Anterior cingulate cortex (tissue), 58 donors: ENCODE measurements around the gene HLX.

Experiments used
- DNase-seq, 58 donors: peaks; one replicate each; lab custom pipeline; 2025; lab: John Stamatoyannopoulos, UW

Gene HLX, protein sequence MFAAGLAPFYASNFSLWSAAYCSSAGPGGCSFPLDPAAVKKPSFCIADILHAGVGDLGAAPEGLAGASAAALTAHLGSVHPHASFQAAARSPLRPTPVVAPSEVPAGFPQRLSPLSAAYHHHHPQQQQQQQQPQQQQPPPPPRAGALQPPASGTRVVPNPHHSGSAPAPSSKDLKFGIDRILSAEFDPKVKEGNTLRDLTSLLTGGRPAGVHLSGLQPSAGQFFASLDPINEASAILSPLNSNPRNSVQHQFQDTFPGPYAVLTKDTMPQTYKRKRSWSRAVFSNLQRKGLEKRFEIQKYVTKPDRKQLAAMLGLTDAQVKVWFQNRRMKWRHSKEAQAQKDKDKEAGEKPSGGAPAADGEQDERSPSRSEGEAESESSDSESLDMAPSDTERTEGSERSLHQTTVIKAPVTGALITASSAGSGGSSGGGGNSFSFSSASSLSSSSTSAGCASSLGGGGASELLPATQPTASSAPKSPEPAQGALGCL

DNA sequence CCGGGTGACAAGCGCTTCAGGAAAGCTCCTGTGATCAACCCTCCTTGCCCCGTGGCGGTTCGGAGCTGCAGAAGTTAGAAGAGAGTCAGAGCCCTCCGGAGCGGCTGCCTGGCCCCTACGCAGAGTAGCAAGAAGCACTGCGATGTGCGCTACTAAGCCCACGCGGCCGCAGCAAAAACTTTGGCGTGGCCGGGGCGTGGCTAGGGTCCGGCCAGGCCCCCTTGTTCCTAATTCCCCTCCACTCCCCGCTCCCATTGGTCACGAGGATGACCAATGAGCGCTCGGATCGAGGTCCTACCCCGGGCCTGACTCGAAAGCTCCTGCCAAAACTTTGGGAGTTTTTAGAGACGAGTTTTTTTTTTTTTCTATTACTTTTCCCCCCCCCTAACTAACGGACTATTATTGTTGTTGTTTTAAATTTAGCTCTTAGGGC is at the start of gene HLX:
TSS of gene HLX (plus strand) at position 368 of the 433 bp plus-strand sequence. CDS start 415 bp downstream, outside the sequence.
- DNase-seq, result peak in 36 of 58 donors; percentile 20 to 71 (median 44)

DNA sequence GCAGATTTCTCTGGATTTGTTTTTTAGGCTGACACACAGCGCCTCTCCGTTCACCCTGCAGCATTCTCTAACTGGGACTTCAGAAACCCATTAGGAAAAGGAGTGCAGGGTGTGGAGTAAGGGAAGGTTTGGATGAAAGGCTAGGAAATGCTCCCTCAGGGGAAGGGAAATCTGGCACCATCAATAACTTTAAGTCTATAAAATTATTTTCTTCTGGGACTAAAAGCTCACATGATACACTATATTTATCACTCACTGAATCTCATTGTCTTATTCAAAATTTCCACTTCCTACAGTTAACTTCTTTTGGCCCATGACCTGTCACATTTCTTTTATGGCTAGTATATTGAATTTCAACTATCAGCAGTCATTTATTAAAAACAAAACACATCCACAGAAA is 45.8 kb upstream of the HLX start:
- DNase-seq, result no peak

DNA sequence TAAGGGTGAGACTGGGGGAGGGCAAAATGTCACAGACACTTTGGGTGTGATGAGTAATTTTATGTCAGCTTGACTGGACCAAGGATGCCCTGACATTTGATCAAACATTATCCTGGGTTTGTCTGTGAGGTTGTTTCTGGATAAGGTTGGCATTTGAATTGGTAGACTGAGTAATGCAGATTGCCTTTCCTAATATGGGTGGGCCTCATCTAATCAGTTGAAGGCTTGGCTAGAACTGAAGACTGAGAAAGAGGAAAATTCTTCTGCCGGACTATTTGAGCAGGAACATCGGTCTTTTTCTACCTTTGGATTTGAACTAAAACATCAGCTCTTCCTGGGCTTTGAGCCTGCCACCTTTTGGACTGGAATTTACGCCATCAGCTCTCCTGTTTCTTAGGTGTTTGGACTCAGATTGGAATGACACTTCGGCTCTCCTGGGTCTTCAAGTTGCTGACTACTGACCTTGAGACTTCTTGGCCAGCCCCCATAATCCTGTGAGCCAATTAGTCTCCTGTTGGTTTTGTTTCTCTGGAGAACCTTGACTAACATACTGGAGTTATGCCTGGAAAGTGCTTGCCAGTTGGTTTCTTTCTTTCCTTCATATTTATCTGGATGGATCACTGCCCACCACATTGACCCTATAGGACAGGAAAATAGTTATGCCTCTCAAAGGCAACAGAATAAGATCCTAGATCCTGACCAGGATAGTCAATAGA is 44.9 kb upstream of the HLX start:
- DNase-seq, result no peak

DNA sequence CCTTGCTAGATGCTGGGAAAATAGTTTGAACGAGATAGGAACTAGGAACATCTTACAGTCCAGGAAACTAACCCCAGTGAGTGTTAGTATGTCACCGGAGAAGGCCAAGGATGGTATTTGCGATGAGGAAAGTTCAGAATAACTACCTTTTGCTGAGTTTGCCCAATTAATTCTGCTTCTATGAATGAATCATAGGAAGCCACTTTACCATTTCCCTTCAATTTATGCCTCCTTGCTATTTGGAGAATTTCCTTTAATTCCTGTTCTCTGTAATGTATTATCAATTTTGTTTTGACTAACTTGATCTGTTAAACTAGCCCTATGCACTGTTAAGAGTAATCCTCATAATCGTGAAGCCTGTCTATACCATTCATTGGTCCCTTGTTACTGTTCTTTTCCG is 40.7 kb upstream of the HLX start:
- DNase-seq, result no peak

DNA sequence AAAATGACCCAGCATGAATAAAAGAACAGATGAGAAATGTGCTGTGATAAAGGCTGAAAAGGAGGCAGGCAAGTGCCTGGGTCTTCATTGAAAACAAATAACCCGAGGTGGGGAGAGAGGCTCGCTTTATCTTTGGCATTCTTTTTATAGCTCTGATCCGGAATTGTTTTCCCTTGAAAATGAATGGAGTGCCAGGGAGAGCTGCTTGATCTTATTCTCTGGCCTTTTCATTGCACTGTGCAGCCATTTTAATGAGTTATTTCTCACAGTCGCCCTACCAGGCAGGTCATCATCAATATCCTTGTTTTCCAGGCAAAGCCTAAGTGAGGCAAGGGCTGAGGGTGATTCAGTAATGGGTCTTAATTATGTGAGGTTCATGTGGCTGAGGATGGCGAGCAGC is 39.8 kb upstream of the HLX start:
- DNase-seq, result no peak

DNA sequence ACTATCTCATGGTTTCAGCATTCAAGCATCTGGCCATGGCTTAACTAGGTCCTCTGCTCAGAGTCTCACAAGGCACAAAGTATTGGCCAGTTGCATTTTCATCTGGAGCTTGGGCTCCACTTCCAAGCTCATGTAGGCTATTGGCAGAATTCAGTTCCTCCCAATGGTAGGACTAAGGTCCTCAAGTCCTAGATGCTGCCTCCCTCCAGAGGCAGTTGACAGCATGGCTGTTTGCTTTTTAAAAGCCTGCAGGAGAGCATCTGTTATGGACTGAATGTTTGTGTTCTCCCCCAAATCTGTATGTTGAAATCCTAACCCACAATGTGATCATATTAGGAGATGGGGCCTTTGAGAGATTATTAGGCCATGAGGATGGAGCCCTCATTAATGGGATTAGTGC is 38.0 kb upstream of the HLX start:
- DNase-seq, result no peak

DNA sequence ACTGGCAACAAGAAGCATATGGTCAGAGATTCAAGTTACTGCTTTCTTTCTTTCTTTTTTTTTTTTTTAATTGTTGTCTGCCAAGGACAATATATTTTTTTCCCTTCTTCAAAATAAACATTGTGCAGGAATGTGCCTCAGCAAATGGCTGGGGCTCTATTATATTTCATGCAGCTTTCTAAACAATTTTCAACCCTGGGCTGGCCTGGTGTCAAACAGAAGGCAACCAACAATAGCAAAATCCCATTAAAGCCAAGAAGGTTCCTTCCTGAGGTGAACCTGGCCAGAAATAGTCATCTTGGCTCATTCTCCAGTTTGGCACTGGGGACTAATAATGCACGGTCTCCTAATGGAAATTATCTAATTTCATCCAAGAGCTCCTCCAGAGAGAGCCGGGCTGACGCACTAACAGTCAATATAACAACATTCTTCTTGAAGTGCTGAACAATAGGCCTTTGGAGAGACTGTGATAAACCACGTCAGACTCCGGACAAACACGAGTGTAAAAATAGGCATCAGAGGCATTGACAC is 35.7 kb upstream of the HLX start:
- DNase-seq, result no peak

DNA sequence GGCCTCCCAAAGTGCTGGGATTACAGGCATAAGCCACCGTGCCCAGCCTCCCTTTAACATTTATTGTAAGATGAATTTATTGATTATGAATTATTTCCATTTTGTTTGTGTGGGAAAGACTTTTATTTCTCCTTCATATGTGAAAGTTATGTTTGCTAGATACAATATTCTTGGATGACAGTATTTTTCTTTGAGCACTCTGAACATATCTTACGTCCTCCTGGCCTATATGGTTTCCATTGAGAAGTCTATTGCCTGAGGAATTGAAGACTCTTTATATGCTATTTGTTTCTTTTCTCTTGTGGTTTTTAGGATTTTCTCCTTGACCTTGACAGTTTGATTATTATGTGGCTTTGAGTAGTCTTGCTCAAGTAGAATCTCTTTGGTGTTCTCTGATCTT is 26.8 kb upstream of the HLX start:
- no peak for DNase-seq

DNA sequence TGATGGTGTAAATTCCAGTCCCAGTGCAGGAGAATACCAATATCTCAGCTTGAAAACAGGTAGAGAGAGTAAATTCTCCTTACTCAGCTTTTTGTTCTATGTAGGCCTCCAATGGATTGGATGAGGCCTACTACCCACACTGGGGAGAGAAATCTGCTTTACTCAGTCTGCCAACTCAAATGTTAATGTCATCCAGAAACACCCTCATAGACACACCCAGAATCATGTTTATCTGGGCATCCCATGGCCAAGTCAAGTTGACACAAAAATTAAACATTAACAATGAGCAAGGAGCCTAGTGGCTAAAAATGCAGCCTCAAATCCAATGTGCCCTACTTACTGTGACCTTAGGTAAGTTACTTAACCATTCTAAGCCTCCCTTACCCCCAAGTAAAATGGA is 6.9 kb upstream of the HLX start:
- DNase-seq, result no peak

DNA sequence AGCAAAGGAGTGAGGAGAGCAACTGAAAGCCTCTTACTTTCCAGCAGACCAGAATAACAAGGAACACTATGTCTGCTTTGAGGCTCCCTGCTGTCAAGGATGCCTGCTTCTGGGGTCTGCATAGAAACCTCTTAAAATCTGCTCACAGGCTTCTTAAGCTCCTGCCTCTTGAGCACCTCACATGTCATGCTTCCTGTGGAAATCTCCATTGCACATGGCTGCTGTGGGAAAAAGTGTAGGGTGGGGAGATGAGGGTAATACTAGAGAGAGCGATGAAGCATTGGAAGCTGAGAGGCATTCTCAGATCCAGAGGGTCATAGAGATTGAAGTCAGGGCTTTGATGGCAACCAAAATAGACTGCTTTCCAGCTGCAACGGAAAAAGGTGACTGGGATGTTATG is 6.2 kb upstream of the HLX start:
- DNase-seq, result no peak

DNA sequence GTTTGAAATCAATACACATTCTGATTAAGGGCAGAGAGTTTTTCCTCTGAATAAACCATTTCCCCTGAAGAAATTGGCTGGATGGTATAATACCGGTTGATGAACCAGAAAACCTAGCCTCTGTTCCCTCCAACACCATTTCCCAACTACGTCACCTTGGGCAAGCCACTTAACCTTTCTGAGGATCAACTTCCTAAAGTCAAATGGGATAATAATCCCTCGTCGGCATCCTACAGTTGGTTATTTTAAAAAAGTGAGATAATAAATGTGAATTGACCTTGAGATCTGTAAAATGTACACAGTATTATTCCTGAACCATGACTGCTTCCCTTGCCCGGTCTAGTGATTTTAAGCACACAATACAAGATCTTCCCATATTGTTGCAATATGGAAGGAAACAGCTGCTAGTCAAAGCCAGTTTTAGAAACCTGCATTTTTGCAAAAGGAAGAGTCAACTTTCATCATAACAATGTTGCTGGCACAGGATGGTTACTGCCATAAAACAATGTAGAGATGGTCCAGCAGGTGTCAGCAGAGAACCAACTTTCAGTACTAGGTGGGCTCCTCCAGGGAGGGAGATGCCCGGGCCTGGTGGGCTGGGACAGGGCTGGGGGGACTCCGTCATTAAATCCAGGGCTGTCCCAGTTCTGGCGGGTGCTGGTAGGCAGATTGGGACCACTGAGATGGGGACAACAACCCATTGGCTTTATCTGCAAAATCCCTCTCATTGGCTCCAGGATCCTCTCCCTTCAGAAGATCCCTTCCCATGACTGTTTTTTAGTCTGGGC is 5.2 kb upstream of the HLX start:
- DNase-seq, result peak in 11 of 58 donors; percentile 7 to 47 (median 23)

DNA sequence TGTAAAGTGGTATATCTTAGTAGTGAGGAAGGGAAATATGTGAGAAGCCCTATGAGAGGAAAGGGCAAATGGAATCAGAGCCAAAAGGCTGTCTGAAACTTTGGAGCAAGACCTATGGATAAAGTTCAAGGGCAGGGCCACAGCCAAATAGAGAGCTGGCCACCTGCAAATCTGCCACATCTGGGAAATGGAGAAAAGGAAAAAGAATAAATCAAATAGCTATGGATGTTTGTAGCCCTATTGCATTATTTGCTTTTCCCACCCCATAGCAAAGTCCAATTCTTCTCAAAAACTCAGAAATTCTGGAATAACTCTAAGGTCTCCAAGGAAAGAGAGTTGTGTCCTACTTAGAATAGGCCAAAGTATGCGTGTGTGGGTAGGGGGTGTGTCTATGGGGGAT is 4.0 kb upstream of the HLX start:
- no peak for DNase-seq

DNA sequence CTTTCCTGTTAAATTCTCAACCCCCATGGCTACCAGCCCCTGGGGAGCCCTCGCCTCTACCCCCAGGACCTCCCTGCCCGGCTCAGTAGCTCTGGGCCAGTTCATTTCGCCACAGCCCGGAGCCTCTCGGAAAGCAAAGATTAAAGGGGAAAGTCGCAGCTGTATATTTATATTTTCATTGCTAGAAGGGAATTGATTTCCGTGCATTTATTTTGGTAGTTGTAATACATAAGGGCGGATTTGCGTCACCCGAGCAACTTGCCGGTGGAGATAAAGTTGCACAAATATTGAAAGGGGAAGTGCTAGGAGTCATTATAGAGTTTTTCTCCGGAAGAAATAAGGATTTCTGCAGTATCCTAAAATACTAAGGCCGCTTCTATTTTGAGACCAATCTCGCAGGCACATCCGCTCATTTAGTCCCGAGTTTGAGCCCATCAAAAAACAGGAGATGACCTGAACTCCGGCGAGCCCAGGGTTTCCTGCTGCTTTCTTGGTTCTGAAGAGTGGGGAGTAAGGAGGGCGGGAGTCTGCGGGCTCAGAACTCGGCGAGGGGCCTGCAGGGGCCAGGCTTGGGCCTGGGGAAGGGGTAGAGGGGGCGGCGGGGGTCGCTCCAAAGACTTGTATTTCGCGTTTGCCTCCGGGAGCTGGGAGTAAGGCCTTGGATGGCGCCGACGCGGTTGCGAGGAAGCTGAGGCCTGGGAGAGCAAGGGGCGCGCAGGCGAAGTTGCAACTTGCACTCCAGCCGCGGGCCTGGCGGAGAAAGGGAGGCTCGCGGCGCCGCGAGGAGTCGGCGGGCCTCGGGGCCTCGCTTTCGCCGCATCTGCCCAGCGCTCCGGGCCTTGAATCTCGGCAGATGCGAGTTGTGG is 2.5 kb upstream of the HLX start:
- no peak for DNase-seq

DNA sequence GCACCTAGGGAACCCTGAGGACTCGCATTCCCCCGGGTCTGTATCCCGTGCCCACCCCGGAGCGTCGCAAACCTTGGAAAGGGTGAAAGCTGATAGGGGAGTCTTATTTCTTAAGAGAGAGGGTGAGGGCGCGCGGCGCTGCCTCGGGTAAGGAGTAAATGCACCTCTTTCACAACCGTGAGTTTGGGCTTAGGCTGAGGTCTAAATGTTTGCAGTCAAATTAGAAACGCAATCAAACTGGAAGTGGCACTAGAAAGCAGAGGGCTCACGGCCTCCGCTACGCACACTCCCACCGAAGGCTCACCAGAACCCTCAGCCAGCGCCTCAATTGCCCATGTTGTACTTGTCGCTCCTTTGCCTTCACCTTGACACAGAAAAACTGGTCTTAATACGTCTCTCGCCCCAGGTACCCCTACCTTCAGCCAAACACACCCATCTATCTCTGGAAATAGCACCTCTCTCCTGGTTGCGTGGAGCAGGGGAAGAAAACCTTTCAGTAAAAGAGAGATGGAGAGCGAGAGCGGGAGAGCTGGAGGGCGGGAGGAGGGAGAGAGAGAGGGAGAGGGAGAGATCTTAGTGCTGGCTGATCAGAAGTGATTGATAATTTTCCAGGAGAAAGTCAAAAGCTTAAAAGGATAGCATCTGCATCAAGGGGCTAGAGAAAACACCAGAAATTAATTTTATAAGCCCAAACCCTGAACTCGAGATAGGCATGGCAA is 1.7 kb upstream of the HLX start:
- no peak for DNase-seq

DNA sequence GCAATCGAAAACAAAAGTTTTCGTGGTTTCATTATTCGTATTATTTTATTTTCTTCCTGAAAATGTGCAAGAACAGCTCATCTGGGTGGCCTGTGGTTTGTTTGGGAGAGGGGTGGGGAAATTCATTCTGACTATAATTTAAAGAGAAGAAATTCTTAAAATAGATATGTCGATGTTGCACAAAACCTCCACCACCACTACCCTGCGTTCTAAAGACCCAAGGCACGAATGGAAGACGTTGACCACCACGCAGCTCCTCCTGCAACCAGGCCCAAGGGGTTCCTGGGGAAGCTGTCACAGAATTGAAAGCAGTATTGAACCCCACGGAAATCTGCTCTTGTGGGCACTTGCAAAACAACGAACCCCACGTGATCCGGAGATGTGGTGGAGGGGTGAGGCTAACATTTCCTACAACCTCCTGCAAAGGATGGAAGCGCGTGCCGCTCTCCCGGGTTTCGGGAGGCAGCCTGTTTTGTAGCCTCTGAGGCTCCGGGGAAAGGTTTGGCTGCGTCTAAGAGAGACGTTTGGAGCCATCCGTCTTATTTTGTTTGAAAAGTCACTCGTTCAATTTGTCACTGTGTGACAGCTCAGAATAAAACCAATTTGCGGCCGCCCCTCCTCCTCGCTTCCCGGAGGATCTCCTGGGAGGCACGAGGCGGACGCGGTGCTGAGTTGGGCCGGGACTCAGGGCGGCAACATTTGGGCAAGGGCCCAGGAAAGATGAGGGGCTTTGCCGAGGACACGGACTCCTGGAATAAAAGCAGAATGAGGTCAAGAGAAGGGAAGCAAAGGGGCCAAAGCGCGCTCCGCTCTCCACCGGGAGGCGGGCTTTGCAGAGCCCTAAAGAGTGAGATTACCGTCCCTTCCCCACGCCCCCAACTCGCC is 810 bp upstream of the HLX start:
- no peak for DNase-seq

DNA sequence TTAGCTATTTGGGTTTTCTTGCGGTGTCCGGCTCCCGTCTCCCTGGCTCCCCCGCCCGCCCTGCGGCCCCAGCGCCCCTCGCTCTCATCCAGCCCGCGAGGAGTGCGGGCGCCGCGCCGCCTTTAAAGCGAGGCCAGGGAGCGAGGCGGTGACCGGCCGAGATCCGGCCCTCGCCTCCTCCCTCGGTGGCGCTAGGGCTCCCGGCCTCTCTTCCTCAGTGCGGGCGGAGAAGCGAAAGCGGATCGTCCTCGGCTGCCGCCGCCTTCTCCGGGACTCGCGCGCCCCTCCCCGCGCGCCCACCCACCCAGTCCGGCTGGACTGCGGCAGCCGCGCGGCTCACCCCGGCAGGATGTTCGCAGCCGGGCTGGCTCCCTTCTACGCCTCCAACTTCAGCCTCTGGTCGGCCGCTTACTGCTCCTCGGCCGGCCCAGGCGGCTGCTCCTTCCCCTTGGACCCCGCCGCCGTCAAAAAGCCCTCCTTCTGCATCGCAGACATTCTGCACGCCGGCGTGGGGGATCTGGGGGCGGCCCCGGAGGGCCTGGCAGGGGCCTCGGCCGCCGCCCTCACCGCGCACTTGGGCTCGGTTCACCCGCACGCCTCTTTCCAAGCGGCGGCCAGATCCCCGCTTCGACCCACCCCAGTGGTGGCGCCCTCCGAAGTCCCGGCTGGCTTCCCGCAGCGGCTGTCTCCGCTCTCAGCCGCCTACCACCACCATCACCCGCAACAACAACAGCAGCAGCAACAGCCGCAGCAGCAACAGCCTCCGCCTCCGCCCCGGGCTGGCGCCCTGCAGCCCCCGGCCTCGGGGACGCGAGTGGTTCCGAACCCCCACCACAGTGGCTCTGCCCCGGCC is 492 bp downstream of the HLX start:
- no peak for DNase-seq

DNA sequence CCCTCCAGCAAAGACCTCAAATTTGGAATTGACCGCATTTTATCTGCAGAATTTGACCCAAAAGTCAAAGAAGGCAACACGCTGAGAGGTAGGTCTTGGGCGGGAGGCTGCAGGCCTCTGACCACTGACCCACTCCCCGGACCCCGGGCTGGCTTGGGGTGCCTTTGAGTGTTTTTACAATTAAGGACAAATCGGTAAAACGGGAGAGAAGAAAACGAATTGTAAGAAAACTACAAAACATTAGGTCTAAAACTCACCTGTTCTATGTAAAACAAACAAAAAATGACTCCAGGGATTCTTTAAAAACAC is 1.1 kb downstream of the HLX start:
- DNase-seq, result no peak
